OCI-LY3 (cell line): ENCODE data around the gene TUBB4B.

Experiments
- H2AFZ ChIP-seq: fragments of 200-600, 300-600 bp; shearing (Covaris generic); 2 replicates; pipeline ENCODE4 v1.6.0; 2014; ENCODE audit warnings: antibody characterized with exemption, low read depth, low read length
- H3K27ac ChIP-seq: fragments of 200-600, 300-600 bp; sonication (generic); 2 replicates; pipeline ENCODE4 v1.5.1; 2014; ENCODE audit warnings: mild to moderate bottlenecking, low read length, moderate library complexity, mixed read lengths
- H3K27me3 ChIP-seq: fragments of 200-600, 300-600 bp; sonication (generic); 2 replicates; pipeline ENCODE4 v1.6.1; 2014; ENCODE audit warnings: low read depth, low read length, mixed read lengths
- H3K36me3 ChIP-seq: fragments of 200-600, 300-600 bp; sonication (generic); replicated peaks from 2 replicates; pipeline ENCODE3; 2014; ENCODE audit warnings: low read depth, low read length, mixed read lengths
- H3K4me1 ChIP-seq: fragments of 300-600, 200-600 bp; sonication (generic); 2 replicates; pipeline ENCODE4 v1.6.1; 2014; ENCODE audit warnings: low read length, mixed read lengths
- H3K4me2 ChIP-seq: fragments of 200-600, 300-600 bp; sonication (generic); 2 replicates; pipeline ENCODE4 v1.6.1; 2014; ENCODE audit warnings: low read length, mixed read lengths
- H3K4me3 ChIP-seq: fragments of 300-600, 200-600 bp; sonication (generic); 2 replicates; pipeline ENCODE4 v1.5.1; 2014; ENCODE audit warnings: antibody characterized with exemption, mild to moderate bottlenecking, low read length, moderate library complexity
- H3K79me2 ChIP-seq: fragments of 300-600, 200-600 bp; shearing (Covaris generic); 2 replicates; pipeline ENCODE4 v1.6.1; 2014; ENCODE audit warnings: mild to moderate bottlenecking, low read length, mixed read lengths
- H3K9ac ChIP-seq: fragments of 300-600, 200-600 bp; shearing (Covaris generic); 2 replicates; pipeline ENCODE4 v1.6.0; 2014; ENCODE audit warnings: mild to moderate bottlenecking, low read length, moderate library complexity
- H3K9me3 ChIP-seq: fragments of 200-600, 300-600 bp; shearing (Covaris generic); 2 replicates; pipeline ENCODE4 v1.6.1; 2014; ENCODE audit warnings: low read length, mixed read lengths; ENCODE audit not compliant: insufficient read depth
- H4K20me1 ChIP-seq: fragments of 200-600, 300-600 bp; sonication (generic); 2 replicates; pipeline ENCODE4 v1.6.1; 2016; ENCODE audit warnings: low read length, mixed read lengths; ENCODE audit not compliant: insufficient read depth
- CTCF ChIP-seq: fragments of 200-600, 300-600 bp; sonication (generic); IDR thresholded peaks from 2 replicates; pipeline ENCODE4 v1.5.1; 2014; ENCODE audit warnings: antibody characterized with exemption, low read length, low read depth
- EZH2phosphoT487 ChIP-seq: fragments of 200-600 bp; shearing (Covaris generic); IDR thresholded peaks from 2 replicates; pipeline ENCODE4 v1.6.1; 2018; ENCODE audit warnings: antibody characterized with exemption, mixed run types, low read depth

TUBB4B gene

GRCh38 chr9:137229903-137230704, 11.0 kb upstream of the TUBB4B start:
- H3K36me3 ChIP-seq: no peaks in the 10 kb centered on the region
- TF ChIP-seq EZH2phosphoT487 (no peak), CTCF (no peak)
- H3K4me1 ChIP-seq: peaks cover 16% of the 10 kb centered on the region
- H3K27ac ChIP-seq: no peak overlapping the region
- H3K4me3 ChIP-seq: no peak overlapping the region
- H3K27me3 ChIP-seq: 0 out of 2 replicates have a peak, but pooled peaks cover 2% of the 10 kb centered on the region
- no peaks in the 10 kb centered on the region for H4K20me1 ChIP-seq
- no peak overlapping the region for H3K9ac ChIP-seq
- H3K79me2 ChIP-seq: no peaks in the 10 kb centered on the region
- H2AFZ ChIP-seq: no peak overlapping the region
- no peaks in the 10 kb centered on the region for H3K9me3 ChIP-seq
- no peak overlapping the region for H3K4me2 ChIP-seq

DNA sequence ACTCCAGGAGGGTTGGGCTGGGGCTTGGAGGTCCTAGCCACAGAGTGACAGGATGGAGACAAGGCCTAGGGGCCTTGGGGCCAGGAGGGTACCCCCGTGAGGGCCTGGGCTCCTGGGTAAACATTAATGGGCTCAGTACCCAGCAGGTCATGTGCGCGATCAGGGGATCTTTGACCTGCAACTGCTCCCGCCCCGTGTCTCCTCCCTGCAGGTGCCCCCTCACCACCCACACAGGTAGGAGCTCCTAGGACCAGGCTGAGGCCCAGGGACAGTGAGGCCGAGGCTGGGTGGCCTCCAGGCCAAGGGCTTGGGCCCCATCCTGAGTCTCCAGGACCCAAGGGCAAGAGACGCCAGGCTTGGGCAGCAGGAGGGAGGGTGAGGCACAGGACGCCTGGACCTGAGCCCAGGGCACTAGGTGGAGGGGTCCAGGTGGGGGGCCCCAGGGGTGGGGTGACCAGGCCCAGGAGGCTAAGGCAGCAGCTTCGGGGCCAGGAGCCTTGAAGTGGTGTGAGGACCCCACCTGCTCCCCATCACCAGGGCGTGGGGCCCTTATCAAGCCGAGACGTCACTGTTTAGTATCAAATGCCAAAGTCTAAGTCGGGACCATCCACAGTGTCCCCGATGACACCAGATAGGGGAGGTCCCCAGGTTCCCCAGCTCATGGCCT, 10.2 kb upstream of the TUBB4B start, which contains the start of gene SLC34A3:
TSS of gene SLC34A3 (plus strand) at position 197 of the 667 bp plus-strand sequence. CDS start 802 bp downstream, outside the sequence.
- Histone ChIP-seq H3K9ac (no peak within 1 kb of the TSS), H3K4me1 (peaks cover 24% of the 10 kb centered on the region), H3K4me3 (no peak within 1 kb of the TSS), H3K27ac (no peak within 1 kb of the TSS), H3K27me3 (0 out of 2 replicates have a peak, but pooled peaks cover 2% of the 10 kb centered on the region), H3K36me3 (no peaks in the 10 kb centered on the region), H3K4me2 (no peak within 1 kb of the TSS), H4K20me1 (no peaks in the 10 kb centered on the region), H3K9me3 (no peaks in the 10 kb centered on the region), H3K79me2 (no peaks in the 10 kb centered on the region), H2AFZ (no peak within 1 kb of the TSS)
- TF ChIP-seq EZH2phosphoT487 (no peak), CTCF (no peak)

- Histone ChIP-seq H3K9me3 (no peaks in the 10 kb centered on the region), H3K27ac (no peak overlapping the region), H3K4me2 (no peak overlapping the region), H3K36me3 (no peaks in the 10 kb centered on the region), H3K27me3 (0 out of 2 replicates have a peak, but pooled peaks cover 2% of the 10 kb centered on the region), H2AFZ (no peak overlapping the region), H3K79me2 (no peaks in the 10 kb centered on the region), H4K20me1 (no peaks in the 10 kb centered on the region), H3K4me1 (peaks cover 29% of the 10 kb centered on the region), H3K9ac (no peak overlapping the region), H3K4me3 (no peak overlapping the region)
- TF ChIP-seq EZH2phosphoT487 (no peak), CTCF (no peak)
These were observed 9.6 kb upstream of the TUBB4B start for GRCh38 chr9:137231372-137232039.

- H2AFZ ChIP-seq: no peak overlapping the region
- 0 out of 2 replicates have a peak, but pooled peaks cover under 1% of the 10 kb centered on the region for H3K79me2 ChIP-seq
- H3K4me3 ChIP-seq: no peak overlapping the region
- H3K4me1 ChIP-seq: peaks cover 34% of the 10 kb centered on the region
- H3K27ac ChIP-seq: no peak overlapping the region
- 0 out of 2 replicates have a peak, but pooled peaks cover 2% of the 10 kb centered on the region for H3K27me3 ChIP-seq
- no peak overlapping the region for H3K4me2 ChIP-seq
- H3K36me3 ChIP-seq: no peaks in the 10 kb centered on the region
- H3K9me3 ChIP-seq: no peaks in the 10 kb centered on the region
- no peak overlapping the region for H3K9ac ChIP-seq
- no peak for TF ChIP-seq EZH2phosphoT487
- TF ChIP-seq CTCF: no peak
- H4K20me1 ChIP-seq: no peaks in the 10 kb centered on the region
These were observed 9.0 kb upstream of the TUBB4B start for GRCh38 chr9:137232101-137232500.
